Muscle of leg (tissue), 11 donors: ENCODE results near the gene CHD6. TPM values are rescaled to one million over a fixed set of nuclear protein-coding genes. Genes with fewer than 3 reads are reported as not detected.

Experiments used
- DNase-seq: peaks from one replicate; pipeline ENCODE4 v3.0.0; 2013
- H3K27ac ChIP-seq: one replicate; pipeline ENCODE4 v1.5.1; 2013; ENCODE audit warnings: mild to moderate bottlenecking, low read length, control low read depth
- H3K27me3 ChIP-seq: one replicate; pipeline ENCODE4 v1.6.1; 2013; ENCODE audit warnings: low read length; ENCODE audit not compliant: control insufficient read depth, insufficient read depth
- H3K36me3 ChIP-seq: one replicate; pipeline ENCODE4 v1.6.1; 2013; ENCODE audit warnings: low read length; ENCODE audit not compliant: control insufficient read depth, insufficient read depth
- H3K4me1 ChIP-seq: one replicate; pipeline ENCODE4 v1.6.1; 2013; ENCODE audit warnings: low read length; ENCODE audit not compliant: control insufficient read depth, insufficient read depth
- H3K4me3 ChIP-seq: one replicate; pipeline ENCODE4 v1.5.1; 2013; ENCODE audit warnings: low read length, control low read depth
- H3K9me3 ChIP-seq: replicated peaks from 2 replicates; pipeline ENCODE4 v1.6.1; 2013; ENCODE audit warnings: low read depth, low read length; ENCODE audit not compliant: control insufficient read depth
- WGBS: methylation state at CpG from one replicate; pipeline ENCODE4 v1.1.5; 2013; ENCODE audit warnings: missing lambda C conversion rate; ENCODE audit not compliant: insufficient coverage; 5-methylcytosine and 5-hydroxymethylcytosine counted together
- polyA plus RNA-seq, 8 donors: library from polyadenylated mRNA; unstranded; fragments of 120-200 nt; gene quantifications; one replicate each; pipeline versions ENCODE4 v1.2.1 to v1.2.3, GENCODE V29; 2013; ENCODE audit warnings: inconsistent platforms in 1 of 8, low replicate concordance in 1 of 8; ENCODE audit not compliant: insufficient read length in 8 of 8, insufficient read depth in 1 of 8
- total RNA-seq: library from RNA; stranded (reverse); fragments of 120-200 nt; gene quantifications from one replicate; pipeline ENCODE4 v1.2.4, GENCODE V29; 2013

CHD6 gene
- total and polyA plus RNA-seq, 9 donors: 16.2 to 43.9 (median 20.6) TPM

DNA sequence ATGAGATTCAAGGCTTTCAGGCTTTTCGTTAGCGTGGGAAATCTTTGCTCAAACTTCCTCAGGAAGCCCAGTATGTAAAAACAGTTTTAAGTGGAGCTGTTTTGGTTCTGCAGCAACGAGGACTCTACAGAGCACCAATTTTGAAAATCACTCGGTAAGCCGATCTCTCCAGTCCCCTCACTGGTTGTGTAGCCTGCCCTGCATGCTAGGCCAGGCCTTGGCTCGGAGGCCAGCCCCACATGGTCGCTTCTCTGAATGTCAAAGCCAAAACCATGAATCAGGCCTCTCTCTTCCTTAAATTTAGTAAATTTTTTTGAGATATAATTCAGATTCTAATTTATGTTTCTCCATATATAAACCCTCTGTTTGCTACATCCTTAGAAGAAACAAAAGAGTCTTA lies 108.0 kb downstream of the CHD6 start:
- H3K27ac ChIP-seq: no peak overlapping the region
- WGBS: no CpG with 5 or more reads among the region's 7 CpGs
- no peaks in the 10 kb centered on the region for H3K27me3 ChIP-seq
- H3K9me3 ChIP-seq: peaks cover 1% of the 10 kb centered on the region
- peaks cover 28% of the 10 kb centered on the region for H3K36me3 ChIP-seq
- H3K4me3 ChIP-seq: no peak overlapping the region
- peak; percentile 20 for DNase-seq
- peaks cover 5% of the 10 kb centered on the region for H3K4me1 ChIP-seq

DNA sequence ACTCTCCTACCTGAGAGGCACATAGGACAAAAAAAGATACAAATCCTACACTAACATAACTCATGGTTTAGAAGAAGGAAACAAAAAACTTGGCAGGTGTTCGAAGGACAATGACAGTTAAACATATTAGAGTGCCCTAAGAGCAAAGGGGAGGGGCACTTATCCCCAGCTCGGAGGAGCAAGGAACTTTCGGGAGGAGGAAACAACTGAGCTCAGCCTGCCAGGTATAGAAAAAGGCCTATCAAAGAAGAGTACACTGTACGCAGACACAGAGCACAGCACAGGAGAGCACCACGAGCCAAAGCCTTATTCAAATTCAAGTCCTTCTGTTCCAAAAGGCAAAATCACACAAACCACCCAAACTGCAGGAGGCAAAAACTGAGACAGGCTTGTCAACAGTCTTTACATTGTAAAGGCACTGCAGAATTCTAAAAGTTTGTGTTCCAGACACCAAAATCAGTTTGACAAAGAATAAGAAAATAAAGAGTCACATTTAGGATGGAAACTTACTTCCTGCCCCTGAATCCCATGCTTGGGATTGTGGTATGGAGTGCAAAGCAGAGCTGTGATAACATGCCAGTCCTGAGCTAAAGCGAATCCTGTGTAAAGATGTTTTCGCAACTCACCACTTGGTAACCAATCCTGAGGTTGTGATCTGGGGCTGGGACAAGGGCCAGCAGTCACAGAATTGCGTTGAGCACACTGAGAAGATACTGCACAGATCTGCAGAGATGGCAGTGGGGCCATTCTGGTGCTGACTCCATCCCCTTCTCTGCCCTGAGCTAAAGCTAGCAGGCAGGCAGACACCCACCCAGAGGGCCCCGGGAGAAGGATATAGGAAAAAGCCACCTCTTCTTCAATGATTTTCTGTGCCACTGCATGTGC lies 108.6 kb downstream of the CHD6 start:
- DNase-seq: no peak
- Histone ChIP-seq H3K27me3 (no peaks in the 10 kb centered on the region), H3K4me3 (no peak overlapping the region), H3K27ac (no peak overlapping the region), H3K4me1 (peaks cover 5% of the 10 kb centered on the region), H3K36me3 (peaks cover 27% of the 10 kb centered on the region), H3K9me3 (peaks cover 8% of the 10 kb centered on the region)
- WGBS: 76% methylated on average over 9 of the region's 9 CpGs

DNA sequence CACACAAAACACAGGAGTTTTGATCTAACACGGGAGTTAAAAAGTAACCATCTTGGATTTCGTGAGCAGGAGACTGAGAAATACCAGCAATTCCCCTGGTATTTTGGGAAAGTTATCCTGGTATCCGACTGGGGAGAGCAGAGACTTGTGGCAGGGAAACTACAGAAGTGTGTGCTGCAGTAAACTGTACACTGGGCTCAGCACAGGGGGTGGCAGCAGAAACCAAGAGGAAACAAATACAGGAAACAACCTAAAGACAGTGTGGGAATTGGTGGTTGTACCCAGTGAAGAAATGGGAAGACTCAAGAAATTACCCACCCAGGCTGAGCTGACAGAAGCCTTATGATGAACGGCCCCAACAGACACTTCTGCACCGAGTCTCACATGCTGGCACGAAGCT lies 109.8 kb downstream of the CHD6 start:
- Histone ChIP-seq H3K4me1 (peaks cover 5% of the 10 kb centered on the region), H3K27ac (no peak overlapping the region), H3K36me3 (peaks cover 19% of the 10 kb centered on the region), H3K27me3 (no peaks in the 10 kb centered on the region), H3K4me3 (no peak overlapping the region), H3K9me3 (peaks cover 11% of the 10 kb centered on the region)
- DNase-seq: no peak
- WGBS: 54% methylated on average over 3 of the region's 6 CpGs

GRCh38 chr20:41507851-41508250 lies 110.3 kb downstream of the CHD6 start:
- Histone ChIP-seq H3K9me3 (peaks cover 11% of the 10 kb centered on the region), H3K36me3 (peaks cover 16% of the 10 kb centered on the region), H3K27me3 (no peaks in the 10 kb centered on the region), H3K4me1 (peaks cover 5% of the 10 kb centered on the region), H3K4me3 (no peak overlapping the region), H3K27ac (no peak overlapping the region)
- DNase-seq: no peak

GRCh38 chr20:41507436-41507835 lies 110.7 kb downstream of the CHD6 start:
- Histone ChIP-seq H3K27ac (no peak overlapping the region), H3K4me1 (peaks cover 5% of the 10 kb centered on the region)

DNA sequence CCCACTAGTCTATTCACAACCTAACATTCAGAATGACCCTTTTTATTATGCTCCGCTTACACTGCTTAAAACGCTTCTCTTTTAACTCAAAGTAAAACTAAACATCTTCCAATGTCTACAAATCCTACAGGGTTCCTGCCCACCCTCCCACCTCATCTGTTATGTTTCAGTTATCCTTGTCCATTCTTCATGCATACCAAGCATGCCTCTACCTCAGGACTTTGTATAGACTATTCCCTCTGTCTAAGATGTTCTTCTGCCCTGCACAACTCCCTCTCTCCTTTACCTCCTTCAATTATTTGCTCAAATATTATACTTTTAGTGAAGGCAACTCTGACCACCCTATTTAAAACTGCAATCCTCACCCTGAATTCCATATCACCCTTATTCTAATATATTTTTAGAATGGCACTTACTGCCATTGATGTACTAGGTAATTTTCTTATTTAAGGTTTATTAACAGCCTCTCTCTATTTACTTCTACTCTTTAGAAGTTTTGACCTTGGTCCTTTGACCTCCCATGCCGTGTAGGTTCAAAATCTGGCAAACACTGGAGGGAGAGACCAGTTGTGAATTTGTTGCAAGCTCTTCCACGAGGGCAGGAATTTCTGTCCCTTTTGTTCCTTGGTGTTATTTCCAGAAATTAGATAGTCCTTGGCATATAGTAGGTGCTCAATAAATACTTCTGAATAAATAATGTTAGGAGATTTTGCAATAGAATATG lies 111.8 kb downstream of the CHD6 start:
- no peak for DNase-seq
- Histone ChIP-seq H3K27me3 (no peaks in the 10 kb centered on the region), H3K27ac (no peak overlapping the region), H3K36me3 (peaks cover 7% of the 10 kb centered on the region), H3K9me3 (peaks cover 11% of the 10 kb centered on the region), H3K4me1 (peaks cover 5% of the 10 kb centered on the region), H3K4me3 (no peak overlapping the region)
- 97% methylated on average over 3 of the region's 4 CpGs for WGBS

More at GRCh38 chr20:41507436-41507835, 110.7 kb downstream of the CHD6 start:
- no CpG with 5 or more reads among the region's 5 CpGs for WGBS
- no peak for DNase-seq
- Histone ChIP-seq H3K9me3 (peaks cover 11% of the 10 kb centered on the region), H3K4me3 (no peak overlapping the region), H3K36me3 (peaks cover 12% of the 10 kb centered on the region), H3K27me3 (no peaks in the 10 kb centered on the region)

DNA sequence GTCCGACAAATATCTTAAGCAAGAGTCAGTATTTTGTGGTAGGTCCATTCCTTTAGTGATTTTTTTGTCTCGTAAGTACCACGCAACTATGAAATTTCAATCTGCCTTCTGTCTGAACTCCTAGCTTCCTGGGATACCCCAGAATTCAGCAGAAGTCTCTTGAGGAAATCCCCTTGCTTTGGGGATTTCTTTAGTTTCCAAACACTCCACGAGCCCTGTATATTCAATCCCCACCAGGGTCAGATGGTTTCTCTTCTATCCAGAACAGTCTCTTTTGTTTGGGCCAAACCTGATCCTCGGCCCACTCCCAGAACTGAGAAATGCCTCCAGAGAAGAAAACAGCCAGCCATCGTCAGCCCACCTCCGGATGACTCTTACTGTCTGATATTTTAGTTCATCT lies 113.0 kb downstream of the CHD6 start:
- H3K4me1 ChIP-seq: peaks cover 3% of the 10 kb centered on the region
- H3K36me3 ChIP-seq: peaks cover 3% of the 10 kb centered on the region
- 100% methylated on average over 1 of the region's 7 CpGs for WGBS
- H3K4me3 ChIP-seq: no peak overlapping the region
- H3K9me3 ChIP-seq: peaks cover 11% of the 10 kb centered on the region
- no peaks in the 10 kb centered on the region for H3K27me3 ChIP-seq
- H3K27ac ChIP-seq: no peak overlapping the region
- no peak for DNase-seq

GRCh38 chr20:41501376-41501775 lies 116.8 kb downstream of the CHD6 start:
- no peaks in the 10 kb centered on the region for H3K4me1 ChIP-seq
- H3K9me3 ChIP-seq: peaks cover 11% of the 10 kb centered on the region
- H3K27me3 ChIP-seq: no peaks in the 10 kb centered on the region
- no peak for DNase-seq
- H3K4me3 ChIP-seq: no peak overlapping the region
- WGBS: no CpG with 5 or more reads among the region's 1 CpG
- H3K36me3 ChIP-seq: peaks cover 17% of the 10 kb centered on the region
- H3K27ac ChIP-seq: no peak overlapping the region

DNA sequence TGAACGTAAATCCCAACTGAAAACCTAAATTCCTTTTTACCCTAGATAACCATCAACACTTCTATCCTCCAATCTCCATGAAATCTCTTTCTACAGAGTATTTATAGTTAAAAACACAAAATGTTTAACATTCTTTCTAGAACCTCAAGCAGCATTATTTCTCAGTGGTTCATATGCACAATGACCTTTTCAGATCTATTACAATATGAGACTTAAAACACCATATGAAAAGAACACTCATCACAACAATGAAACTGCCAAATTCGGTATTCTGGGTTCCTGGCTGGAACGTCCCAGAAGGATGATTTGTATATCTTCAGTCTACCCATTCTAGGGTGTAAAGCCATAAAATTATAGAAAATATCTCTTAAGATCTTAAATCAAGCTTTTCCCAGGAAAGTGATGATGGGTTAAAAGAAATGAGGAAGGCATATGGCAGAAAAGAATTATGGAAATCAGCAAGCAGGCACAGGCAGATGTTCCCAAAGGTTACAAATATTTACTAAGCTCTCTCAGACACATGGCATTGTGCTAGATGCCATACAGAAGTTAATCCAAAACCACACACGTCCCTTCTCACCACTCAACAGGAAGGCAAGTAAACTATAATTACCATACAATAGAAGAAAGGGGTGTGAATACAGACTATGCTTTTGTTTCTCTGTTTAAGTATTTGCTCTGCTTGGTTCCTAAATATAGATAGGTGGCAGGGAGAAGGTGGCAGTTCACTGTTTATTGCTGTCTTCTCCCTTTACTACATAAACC lies 118.0 kb downstream of the CHD6 start:
- Histone ChIP-seq H3K27me3 (no peaks in the 10 kb centered on the region), H3K9me3 (peaks cover 9% of the 10 kb centered on the region), H3K27ac (no peak overlapping the region), H3K4me1 (no peaks in the 10 kb centered on the region), H3K4me3 (no peak overlapping the region), H3K36me3 (peaks cover 22% of the 10 kb centered on the region)
- WGBS: no CpG with 5 or more reads among the region's 4 CpGs
- no peak for DNase-seq

DNA sequence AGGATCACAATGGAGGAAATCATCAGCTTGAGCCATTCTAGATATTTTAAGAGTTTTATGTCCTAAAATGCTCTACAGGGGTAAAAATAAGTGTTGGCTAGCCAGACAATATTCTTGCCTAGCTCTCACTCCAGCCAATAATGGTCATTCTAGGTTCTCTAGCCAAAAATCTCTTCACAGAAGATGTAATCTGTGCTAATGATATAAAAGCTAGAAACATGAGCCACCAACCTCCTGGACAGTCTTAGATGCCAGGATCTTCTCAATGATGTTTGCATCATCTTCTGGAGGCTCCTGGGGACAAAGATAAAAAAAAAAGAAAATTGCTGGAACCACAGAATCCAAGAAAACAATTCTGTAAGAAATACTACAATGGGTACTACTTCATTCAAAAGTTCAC lies 119.1 kb downstream of the CHD6 start:
- no peak overlapping the region for H3K4me3 ChIP-seq
- no peak for DNase-seq
- H3K36me3 ChIP-seq: peaks cover 21% of the 10 kb centered on the region
- H3K27ac ChIP-seq: no peak overlapping the region
- H3K9me3 ChIP-seq: no peaks in the 10 kb centered on the region
- H3K4me1 ChIP-seq: no peaks in the 10 kb centered on the region
- no peaks in the 10 kb centered on the region for H3K27me3 ChIP-seq
